GM18508 (cell line): ENCODE measurements around the gene MLYCD.
A peak's percentile ranks its signal among the peaks of the same experiment; 100 is the strongest.

Experiments
- ATAC-seq: cut with Tn5 transposase; IDR thresholded peaks from one replicate; pipeline ENCODE4 v1.9.1; 2021; ENCODE audit warnings: moderate number of reproducible peaks; ENCODE audit not compliant: insufficient read depth, unreplicated experiment

Gene MLYCD

GRCh38 chr16:83898463-83899271 is at the start of gene MLYCD:
MLYCD (plus strand) TSS chr16:83899115; CDS start chr16:83899145, 30 bp downstream.
- ATAC-seq: peak; percentile 52

DNA sequence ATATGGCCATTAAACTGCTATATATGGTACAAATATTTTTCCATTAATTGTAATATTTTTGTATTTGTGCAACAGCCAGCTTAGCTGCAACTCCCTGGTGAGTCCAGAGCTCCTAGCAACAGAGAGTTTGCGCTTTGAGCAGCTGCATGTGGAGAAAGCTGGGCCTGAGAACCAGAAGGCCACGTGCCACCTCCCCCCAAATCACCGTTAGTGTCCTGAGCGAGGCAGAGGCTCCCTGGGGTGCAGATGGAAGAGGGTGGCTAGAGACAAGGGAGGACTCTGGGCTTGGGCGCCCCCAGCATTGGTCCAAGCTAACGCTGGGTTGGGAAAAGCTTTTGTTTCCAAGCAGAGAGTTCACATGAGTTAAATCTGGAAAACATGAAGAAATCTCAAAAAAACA is 49.5 kb upstream of the MLYCD start:
- no peak for ATAC-seq

- no peak for ATAC-seq
These were observed 48.0 kb upstream of the MLYCD start for GRCh38 chr16:83850947-83851346.

- ATAC-seq: no peak
These were observed 47.4 kb upstream of the MLYCD start for GRCh38 chr16:83851473-83851872.

- ATAC-seq: no peak
These were observed 46.1 kb upstream of the MLYCD start for GRCh38 chr16:83852774-83853173.

GRCh38 chr16:83853834-83854233 is 45.1 kb upstream of the MLYCD start:
- ATAC-seq: no peak

DNA sequence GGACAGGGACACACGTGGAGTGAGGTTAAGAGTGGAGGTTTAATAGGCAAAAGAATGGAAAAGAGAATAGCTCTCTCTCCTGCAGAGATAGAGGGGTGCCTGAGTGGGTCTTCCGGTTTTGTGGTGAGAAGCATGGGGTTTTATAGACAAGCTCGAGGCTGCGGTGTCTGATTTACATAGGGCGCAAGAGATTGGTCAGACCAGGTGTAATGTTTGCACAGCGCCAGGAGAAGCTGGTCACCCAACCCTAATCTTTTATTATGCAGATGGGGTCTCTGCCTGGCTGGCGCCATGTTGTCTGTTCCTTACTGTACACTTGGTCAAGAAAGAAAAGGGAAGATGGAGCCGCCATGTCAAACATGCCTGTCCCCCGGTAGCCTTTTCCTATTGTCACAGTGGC is 44.5 kb upstream of the MLYCD start:
- ATAC-seq: no peak

DNA sequence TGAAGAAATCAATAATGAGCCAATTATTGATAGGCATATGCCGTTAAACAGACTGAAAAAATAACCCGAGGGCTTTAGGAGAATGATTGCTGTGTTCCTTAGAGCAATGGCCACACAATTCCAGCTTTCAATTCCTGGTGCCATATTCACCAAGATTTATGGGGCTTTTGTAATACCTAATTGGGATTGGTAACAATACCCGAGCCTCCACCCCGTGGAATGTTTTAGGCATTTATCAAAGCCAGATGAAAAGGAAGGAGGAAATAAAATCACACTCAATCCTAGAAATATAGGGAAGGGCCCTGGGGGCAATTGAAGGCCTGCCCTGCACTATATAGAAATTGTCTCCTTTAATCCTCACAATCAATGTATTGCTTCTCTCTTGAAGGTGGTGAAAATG is 42.1 kb upstream of the MLYCD start:
- ATAC-seq: no peak

DNA sequence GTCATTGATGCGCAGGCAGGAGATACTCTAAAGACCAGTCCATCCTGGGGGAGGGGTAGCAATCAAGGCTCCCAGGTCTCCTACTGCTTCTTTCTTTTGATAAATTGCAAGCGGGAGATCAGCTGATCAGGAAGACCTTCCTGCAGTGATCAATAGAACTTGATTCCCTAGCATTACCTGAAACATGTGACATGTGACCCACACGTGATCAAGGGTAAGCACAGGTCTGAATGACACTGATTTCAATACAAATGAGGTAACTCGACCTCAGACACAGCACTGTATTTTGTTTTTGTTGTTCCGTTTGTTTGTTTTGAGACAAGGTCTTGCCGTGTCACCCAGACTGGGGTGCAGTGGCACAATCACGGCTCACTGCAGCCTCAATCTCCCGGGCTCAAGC is 39.6 kb upstream of the MLYCD start:
- ATAC-seq: no peak

- ATAC-seq: no peak
These were observed 36.3 kb upstream of the MLYCD start for GRCh38 chr16:83862661-83863060.

GRCh38 chr16:83863682-83864081 is 35.2 kb upstream of the MLYCD start:
- ATAC-seq: no peak

DNA sequence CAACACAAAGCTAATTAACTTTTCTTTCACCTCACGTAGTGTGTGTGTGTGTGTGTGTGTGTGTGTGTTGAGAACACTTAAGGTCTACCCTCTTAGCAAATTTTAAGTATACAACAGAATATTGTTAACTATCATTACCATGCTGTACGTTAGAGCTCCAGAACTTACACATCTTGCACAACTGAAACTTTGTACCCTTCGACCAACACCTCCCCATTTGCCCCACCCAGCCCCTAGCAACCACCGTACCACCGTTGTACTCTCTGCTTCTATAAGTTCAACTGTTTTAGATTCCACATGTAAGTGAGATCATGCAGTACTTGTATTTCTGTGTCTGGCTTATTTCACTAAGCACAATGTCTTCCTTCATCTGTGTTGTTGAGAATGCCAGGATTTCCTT is 28.1 kb upstream of the MLYCD start:
- ATAC-seq: no peak

DNA sequence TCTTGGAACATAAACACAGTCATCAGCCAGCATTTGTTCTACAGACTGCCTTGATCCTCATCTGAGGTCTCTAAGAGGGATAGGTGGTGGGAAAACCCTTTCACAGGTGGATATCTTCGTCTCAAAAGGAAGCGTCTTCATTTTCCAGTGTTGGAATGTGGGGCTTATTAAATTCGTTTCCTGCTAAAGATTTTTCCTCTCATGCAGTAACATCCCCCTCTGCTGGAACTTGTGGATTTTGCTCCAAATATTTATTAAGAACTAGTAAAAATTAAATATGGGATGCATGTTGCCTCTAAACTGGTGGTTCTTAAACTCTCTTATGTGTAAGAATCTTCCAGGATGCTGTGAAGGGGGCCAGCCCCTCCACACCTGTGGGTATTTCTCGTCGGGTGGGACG is 20.1 kb upstream of the MLYCD start:
- no peak for ATAC-seq

GRCh38 chr16:83882163-83882885 is 16.6 kb upstream of the MLYCD start:
- no peak for ATAC-seq

DNA sequence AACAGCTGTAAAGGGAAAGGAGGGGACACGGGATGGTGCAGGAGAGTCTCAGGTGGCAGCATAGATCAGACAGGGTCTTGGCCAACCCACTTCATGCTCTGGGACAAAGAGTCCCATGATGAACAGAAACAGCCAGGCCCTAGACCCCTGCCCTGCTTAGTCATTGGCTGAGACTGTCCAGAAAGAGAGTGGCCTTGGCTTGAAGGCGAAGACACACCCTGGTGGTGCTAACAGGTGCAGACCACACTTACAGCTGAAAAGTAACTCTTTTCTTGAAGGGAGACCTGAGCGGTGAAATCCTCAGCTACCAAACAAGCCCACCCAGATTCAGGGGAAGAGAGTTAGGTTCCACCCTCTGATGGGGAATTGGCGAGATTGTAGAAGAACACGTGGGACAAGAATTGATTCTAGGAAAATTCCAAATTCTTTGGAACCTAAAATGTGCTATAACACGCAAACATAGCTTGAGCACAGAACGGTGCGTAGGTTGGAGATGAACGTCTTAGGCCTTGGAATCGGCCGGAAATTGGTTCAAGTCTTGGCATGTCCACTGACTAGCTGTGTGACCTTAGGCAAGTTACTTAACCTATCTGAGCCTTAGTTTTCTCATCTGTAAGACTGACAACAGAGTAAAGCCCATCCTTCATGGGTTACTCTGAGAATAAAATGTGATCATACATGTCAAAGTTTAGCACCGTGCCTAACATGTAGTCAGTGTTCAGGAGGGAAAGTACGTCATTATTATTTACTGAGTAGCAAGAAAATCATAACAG is 12.5 kb upstream of the MLYCD start:
- no peak for ATAC-seq

DNA sequence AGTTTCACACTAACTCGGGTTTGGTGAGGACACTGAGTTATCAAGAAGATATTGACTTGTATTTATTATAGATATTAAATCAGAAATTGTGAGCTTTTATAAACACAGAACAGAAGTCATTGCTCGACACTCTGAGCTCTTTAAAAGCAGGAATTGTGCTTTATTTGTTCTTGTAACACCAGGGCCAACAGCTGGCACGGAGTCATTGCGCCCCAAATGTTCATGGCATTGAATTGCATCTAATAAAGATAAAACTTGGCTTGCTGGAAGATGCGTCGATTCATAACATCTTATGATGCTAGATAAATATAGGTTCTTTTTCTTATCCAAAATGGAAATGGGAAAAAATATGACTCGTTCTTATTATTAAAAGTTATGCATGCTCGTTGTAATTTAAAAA is 11.8 kb upstream of the MLYCD start:
- no peak for ATAC-seq

DNA sequence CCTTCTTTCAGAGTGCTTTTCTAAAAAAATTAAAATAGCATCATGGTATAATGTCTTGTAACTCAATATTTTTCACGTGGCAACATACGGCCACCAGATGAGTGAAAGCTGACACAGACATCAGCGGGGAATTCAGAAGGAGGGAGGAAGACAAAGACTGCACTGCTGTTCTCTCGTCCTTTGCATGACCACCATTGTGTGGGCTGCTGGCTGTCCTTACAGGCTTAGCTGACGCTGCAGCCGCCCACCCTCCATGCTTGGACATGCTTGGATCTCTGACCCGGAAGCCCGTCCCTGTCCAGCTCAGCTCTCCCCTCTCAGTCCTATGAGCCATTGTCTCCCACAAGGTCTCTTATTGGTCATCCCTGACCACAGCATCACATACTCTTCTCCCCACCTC is 11.4 kb upstream of the MLYCD start:
- ATAC-seq: no peak

- ATAC-seq: no peak
These were observed 10.3 kb upstream of the MLYCD start for GRCh38 chr16:83888672-83889044.

- no peak for ATAC-seq
These were observed 8.6 kb upstream of the MLYCD start for GRCh38 chr16:83890359-83890758.

DNA sequence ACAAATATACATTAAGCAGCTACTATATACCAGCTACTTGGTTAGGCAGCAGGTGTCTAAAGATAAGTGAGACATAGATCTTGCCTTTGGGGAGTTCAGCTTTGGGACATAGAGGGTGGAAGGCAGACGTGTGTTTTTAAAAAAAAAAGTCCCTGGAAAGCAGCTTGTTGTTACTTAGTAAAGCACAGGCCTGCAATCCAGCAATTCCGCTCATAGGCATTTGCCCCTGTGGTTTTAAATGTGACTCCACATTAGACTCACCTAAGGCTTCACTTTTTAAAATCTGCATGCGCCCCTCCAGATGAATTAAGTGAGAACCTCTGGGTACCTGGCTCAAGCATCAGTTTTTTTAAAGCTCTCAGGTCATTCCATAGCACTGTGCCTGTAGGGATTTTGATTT is 7.2 kb upstream of the MLYCD start:
- no peak for ATAC-seq

DNA sequence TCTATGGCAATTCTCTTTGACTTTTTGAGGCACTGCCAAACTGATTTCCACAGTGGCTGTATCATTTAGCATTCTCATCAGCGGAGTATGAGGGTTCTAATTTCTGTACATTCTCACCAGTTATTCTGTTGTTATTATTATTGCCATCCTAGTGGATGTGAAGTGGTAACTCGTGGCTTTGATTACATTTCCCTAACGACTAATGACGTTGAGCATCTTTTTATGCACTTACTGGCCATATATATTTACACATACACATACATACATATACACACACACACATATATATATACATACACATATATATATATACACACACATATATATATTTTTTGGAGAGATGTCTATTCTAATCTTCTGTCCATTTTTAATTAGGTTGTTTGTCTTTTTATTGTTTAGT is 3.7 kb upstream of the MLYCD start:
- ATAC-seq: no peak
